ENCODE measurements around the gene RPP30. TPM values are rescaled to one million over a fixed set of nuclear protein-coding genes. Genes with fewer than 3 reads are reported as not detected.

The RPP30 gene
- total RNA-seq = 45.2 TPM

- peak; percentile 77 for DNase-seq
These were observed at the start of gene RPP30 for GRCh38 chr10:90871766-90872647. TSS of gene RPP30 (plus strand) at chr10:90871974. CDS start at chr10:90871987, 13 bp downstream.

- no peak for DNase-seq
These were observed 49.3 kb upstream of the RPP30 start for GRCh38 chr10:90822508-90822907.

GRCh38 chr10:90832111-90832510 lies 39.7 kb upstream of the RPP30 start:
- DNase-seq = no peak

GRCh38 chr10:90834326-90834725 lies 37.4 kb upstream of the RPP30 start:
- DNase-seq = no peak

GRCh38 chr10:90837486-90837885 lies 34.3 kb upstream of the RPP30 start:
- no peak for DNase-seq

GRCh38 chr10:90842725-90843124 lies 29.0 kb upstream of the RPP30 start:
- DNase-seq = no peak

GRCh38 chr10:90845726-90846125 lies 26.0 kb upstream of the RPP30 start:
- no peak for DNase-seq

- no peak for DNase-seq
These were observed 25.0 kb upstream of the RPP30 start for GRCh38 chr10:90846746-90847145.

GRCh38 chr10:90847436-90847835 lies 24.3 kb upstream of the RPP30 start:
- DNase-seq = no peak

GRCh38 chr10:90849956-90850749 lies 21.6 kb upstream of the RPP30 start:
- DNase-seq = no peak

- no peak for DNase-seq
These were observed 16.6 kb upstream of the RPP30 start for GRCh38 chr10:90855126-90855525.

GRCh38 chr10:90856261-90856660 lies 15.5 kb upstream of the RPP30 start:
- no peak for DNase-seq

GRCh38 chr10:90856964-90857634 lies 14.7 kb upstream of the RPP30 start:
- no peak for DNase-seq

- DNase-seq = no peak
These were observed 13.9 kb upstream of the RPP30 start, which contains the start of gene HTR7 for GRCh38 chr10:90857635-90858460. TSS of gene HTR7 (minus strand) at chr10:90858039. CDS start at chr10:90857671, 368 bp downstream.

GRCh38 chr10:90858461-90858968 lies 13.3 kb upstream of the RPP30 start:
- no peak for DNase-seq

- no peak for DNase-seq
These were observed 12.4 kb upstream of the RPP30 start for GRCh38 chr10:90859321-90859751.

- DNase-seq = no peak
These were observed 11.0 kb upstream of the RPP30 start for GRCh38 chr10:90860790-90861189.

GRCh38 chr10:90862908-90863514 lies 8.8 kb upstream of the RPP30 start:
- peak; percentile 13 for DNase-seq

- DNase-seq = peak; percentile 9
These were observed 6.4 kb upstream of the RPP30 start for GRCh38 chr10:90865401-90865800.

GRCh38 chr10:90866050-90866598 lies 5.7 kb upstream of the RPP30 start:
- no peak for DNase-seq
